HG03039 (cell line): ENCODE results near the gene KCNQ5.

Source experiments
- ATAC-seq: cut with Tn5 transposase; IDR thresholded peaks from one replicate; pipeline ENCODE4 v1.9.1; 2021; ENCODE audit warnings: mild to moderate bottlenecking, moderate library complexity; ENCODE audit not compliant: unreplicated experiment

Gene KCNQ5

GRCh38 chr6:72674842-72675241 lies 53.0 kb downstream of the KCNQ5 start:
- ATAC-seq: no peak

- no peak for ATAC-seq
Observed at GRCh38 chr6:72675396-72675795, 53.5 kb downstream of the KCNQ5 start.

- no peak for ATAC-seq
Observed at GRCh38 chr6:72676995-72677394, 55.1 kb downstream of the KCNQ5 start.

GRCh38 chr6:72677740-72678139 lies 55.9 kb downstream of the KCNQ5 start:
- no peak for ATAC-seq

GRCh38 chr6:72683797-72684196 lies 61.9 kb downstream of the KCNQ5 start:
- peak; percentile 74 for ATAC-seq

- ATAC-seq: peak; percentile 93
Observed at GRCh38 chr6:72689107-72689954, 67.5 kb downstream of the KCNQ5 start.

GRCh38 chr6:72691249-72691648 lies 69.4 kb downstream of the KCNQ5 start:
- ATAC-seq: no peak

- ATAC-seq: no peak
Observed at GRCh38 chr6:72696055-72696454, 74.2 kb downstream of the KCNQ5 start.

- no peak for ATAC-seq
Observed at GRCh38 chr6:72699159-72699558, 77.3 kb downstream of the KCNQ5 start.

GRCh38 chr6:72702421-72702820 lies 80.6 kb downstream of the KCNQ5 start:
- no peak for ATAC-seq

GRCh38 chr6:72703093-72703492 lies 81.2 kb downstream of the KCNQ5 start:
- no peak for ATAC-seq

GRCh38 chr6:72704979-72705378 lies 83.1 kb downstream of the KCNQ5 start:
- no peak for ATAC-seq

GRCh38 chr6:72709431-72709830 lies 87.6 kb downstream of the KCNQ5 start:
- ATAC-seq: no peak

GRCh38 chr6:72711731-72712130 lies 89.9 kb downstream of the KCNQ5 start:
- ATAC-seq: no peak

GRCh38 chr6:72712910-72713309 lies 91.0 kb downstream of the KCNQ5 start:
- ATAC-seq: no peak

GRCh38 chr6:72715119-72715518 lies 93.3 kb downstream of the KCNQ5 start:
- no peak for ATAC-seq

- no peak for ATAC-seq
Observed at GRCh38 chr6:72716916-72717315, 95.1 kb downstream of the KCNQ5 start.

- ATAC-seq: no peak
Observed at GRCh38 chr6:72720464-72720863, 98.6 kb downstream of the KCNQ5 start.

- no peak for ATAC-seq
Observed at GRCh38 chr6:72721346-72721745, 99.5 kb downstream of the KCNQ5 start.

- ATAC-seq: no peak
Observed at GRCh38 chr6:72724545-72724944, 102.7 kb downstream of the KCNQ5 start.

GRCh38 chr6:72728706-72729343 lies 107.0 kb downstream of the KCNQ5 start:
- no peak for ATAC-seq

GRCh38 chr6:72733045-72733444 lies 111.2 kb downstream of the KCNQ5 start:
- ATAC-seq: no peak
